H7 (cell line): Measurements from ENCODE around the gene DOCK6. TPM values are rescaled to one million over a fixed set of nuclear protein-coding genes. Genes with fewer than 3 reads are reported as not detected.

Experiments
- DNase-seq: peaks from one replicate; pipeline ENCODE4 v3.0.0; 2012
- H3K27me3 ChIP-seq: 2 replicates; pipeline ENCODE4 v1.6.0; 2011; ENCODE audit warnings: mild to moderate bottlenecking, low read length; ENCODE audit not compliant: control insufficient read depth, insufficient read depth
- H3K36me3 ChIP-seq: replicated peaks from 2 replicates; pipeline ENCODE4 v1.5.1; 2011; ENCODE audit warnings: low read length; ENCODE audit not compliant: control insufficient read depth, insufficient read depth
- H3K4me3 ChIP-seq: 2 replicates; pipeline ENCODE4 v1.5.1; 2011; ENCODE audit warnings: low read depth, mild to moderate bottlenecking, control low read depth, low read length, moderate library complexity; ENCODE audit not compliant: insufficient read depth
- total RNA-seq: library from RNA; depleted of rRNA; stranded (reverse); fragments of >200 nt; shearing (Covaris generic); gene quantifications from 2 replicates; pipeline ENCODE4 v1.2.3, GENCODE V29; 2014

Gene DOCK6
- total RNA-seq, 1 experiment from 2014 or later: 26.9 TPM

GRCh38 chr19:11230621-11231386 lies 31.5 kb downstream of the DOCK6 start:
- Histone ChIP-seq H3K4me3 (no peak overlapping the region), H3K36me3 (peaks cover 12% of the 10 kb centered on the region), H3K27me3 (no peaks in the 10 kb centered on the region)
- DNase-seq: no peak

GRCh38 chr19:11227195-11227886 lies 35.0 kb downstream of the DOCK6 start:
- no peaks in the 10 kb centered on the region for H3K27me3 ChIP-seq
- peak; percentile 97 for DNase-seq

DNA sequence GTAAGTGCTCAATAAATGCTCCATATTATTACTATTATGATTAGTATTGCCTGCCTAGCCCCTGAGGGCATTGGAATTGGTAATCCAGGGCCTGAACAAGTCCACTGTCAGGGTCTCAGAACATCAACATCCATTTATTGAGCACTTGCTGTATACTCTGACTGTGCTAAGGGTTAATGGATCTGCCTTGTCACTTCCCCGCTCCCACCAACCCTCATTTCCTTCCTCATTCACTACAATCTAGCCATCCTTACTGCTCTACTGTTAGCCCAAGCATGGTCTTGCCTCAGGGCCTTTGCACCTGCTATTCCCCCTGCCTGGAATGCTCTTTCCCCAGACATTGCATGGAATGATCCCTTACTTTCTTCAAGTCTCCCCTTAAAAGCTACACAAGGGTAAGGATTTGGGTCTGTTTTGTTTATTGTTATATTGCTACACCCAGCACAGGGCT lies 35.6 kb downstream of the DOCK6 start:
- H3K36me3 ChIP-seq: peaks cover 22% of the 10 kb centered on the region
- no peak overlapping the region for H3K4me3 ChIP-seq
- no peaks in the 10 kb centered on the region for H3K27me3 ChIP-seq
- no peak for DNase-seq

More at GRCh38 chr19:11227195-11227886, 35.0 kb downstream of the DOCK6 start:
- H3K36me3 ChIP-seq: peaks cover 16% of the 10 kb centered on the region
- H3K4me3 ChIP-seq: no peak overlapping the region

- Histone ChIP-seq H3K27me3 (no peaks in the 10 kb centered on the region), H3K4me3 (no peak overlapping the region), H3K36me3 (peaks cover 28% of the 10 kb centered on the region)
- DNase-seq: no peak
These were observed 36.5 kb downstream of the DOCK6 start for GRCh38 chr19:11225815-11226214.

- Histone ChIP-seq H3K4me3 (no peak overlapping the region), H3K27me3 (no peaks in the 10 kb centered on the region), H3K36me3 (peaks cover 28% of the 10 kb centered on the region)
- no peak for DNase-seq
These were observed 37.2 kb downstream of the DOCK6 start for GRCh38 chr19:11225172-11225571.

GRCh38 chr19:11224429-11224828 lies 37.9 kb downstream of the DOCK6 start:
- Histone ChIP-seq H3K27me3 (no peaks in the 10 kb centered on the region), H3K36me3 (peaks cover 28% of the 10 kb centered on the region), H3K4me3 (no peak overlapping the region)
- no peak for DNase-seq

DNA sequence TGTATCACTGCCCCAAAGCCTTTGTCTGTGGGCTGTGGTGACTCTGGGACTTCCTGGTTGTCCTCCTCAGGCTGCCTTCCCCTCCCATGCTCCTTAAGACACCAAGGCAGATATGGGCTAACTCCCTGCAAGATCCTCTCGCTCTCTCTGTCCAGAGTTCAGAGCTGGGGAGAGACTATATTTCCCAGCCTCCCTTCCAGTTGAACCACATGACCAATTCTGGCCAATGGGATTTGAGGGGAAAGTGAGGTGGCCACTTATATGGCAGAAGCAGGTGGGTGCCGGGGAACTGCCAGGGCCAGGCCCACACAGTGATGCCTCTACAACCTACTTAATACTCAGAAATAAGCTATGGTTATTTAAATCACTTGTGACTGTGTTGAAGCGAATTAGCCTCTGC lies 39.1 kb downstream of the DOCK6 start:
- Histone ChIP-seq H3K4me3 (no peak overlapping the region), H3K36me3 (peaks cover 28% of the 10 kb centered on the region), H3K27me3 (no peaks in the 10 kb centered on the region)
- DNase-seq: no peak

DNA sequence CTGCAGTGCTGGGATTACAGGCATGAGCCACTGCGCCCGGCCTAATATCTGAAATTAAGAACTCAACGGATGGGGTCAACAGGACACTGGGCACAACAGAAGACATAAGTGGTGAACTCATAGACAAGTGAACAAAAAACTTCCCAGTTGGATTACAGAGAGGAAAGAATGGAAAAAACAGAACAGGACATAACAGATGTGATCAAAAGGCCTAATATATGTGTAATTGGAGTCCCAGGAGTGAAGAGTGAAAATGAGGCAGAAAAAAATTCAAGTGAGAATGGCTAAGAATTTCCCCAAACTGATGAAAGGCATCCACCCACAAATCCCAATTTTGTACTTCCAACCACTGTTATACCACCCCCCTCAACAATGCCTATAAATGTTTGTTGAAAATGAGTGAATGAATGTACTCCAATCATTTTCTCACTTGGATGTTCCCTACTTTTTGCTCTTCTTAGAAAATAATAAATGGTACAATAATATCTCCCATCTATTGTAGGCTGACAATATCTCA lies 41.2 kb downstream of the DOCK6 start:
- H3K4me3 ChIP-seq: no peak overlapping the region
- no peak for DNase-seq
- peaks cover 26% of the 10 kb centered on the region for H3K36me3 ChIP-seq
- no peaks in the 10 kb centered on the region for H3K27me3 ChIP-seq

DNA sequence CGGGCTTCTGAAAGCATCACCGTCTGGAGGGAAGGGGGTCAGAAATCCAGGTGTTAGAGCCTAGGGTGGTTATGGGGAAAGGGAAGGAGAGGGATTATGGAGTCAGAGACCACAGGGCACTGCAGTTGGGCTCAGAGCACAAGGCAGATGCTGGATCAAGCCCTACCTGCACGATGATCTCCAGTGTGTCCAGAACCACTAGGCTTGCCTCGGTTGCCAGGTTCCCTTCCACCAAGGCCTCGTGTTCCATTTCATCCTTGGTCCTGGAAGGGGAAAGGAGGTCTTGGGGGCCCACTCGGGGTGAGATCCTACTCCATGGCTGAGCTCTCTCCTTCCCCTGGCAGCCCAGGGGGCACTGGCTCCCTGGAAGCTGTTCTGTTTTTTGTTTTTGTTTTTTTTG lies 47.9 kb downstream of the DOCK6 start:
- no peak overlapping the region for H3K4me3 ChIP-seq
- no peaks in the 10 kb centered on the region for H3K27me3 ChIP-seq
- no peak for DNase-seq
- H3K36me3 ChIP-seq: peaks cover 21% of the 10 kb centered on the region

GRCh38 chr19:11210656-11210928 lies 51.7 kb downstream of the DOCK6 start:
- no peak overlapping the region for H3K4me3 ChIP-seq
- DNase-seq: no peak
- H3K27me3 ChIP-seq: no peaks in the 10 kb centered on the region
- H3K36me3 ChIP-seq: peaks cover 18% of the 10 kb centered on the region

GRCh38 chr19:11209839-11210655 lies 52.3 kb downstream of the DOCK6 start:
- no peaks in the 10 kb centered on the region for H3K27me3 ChIP-seq
- DNase-seq: no peak
- no peak overlapping the region for H3K4me3 ChIP-seq
- H3K36me3 ChIP-seq: peaks cover 15% of the 10 kb centered on the region

GRCh38 chr19:11208561-11209471 lies 53.5 kb downstream of the DOCK6 start:
- Histone ChIP-seq H3K36me3 (peaks cover 10% of the 10 kb centered on the region), H3K4me3 (no peak overlapping the region), H3K27me3 (no peaks in the 10 kb centered on the region)
- no peak for DNase-seq

DNA sequence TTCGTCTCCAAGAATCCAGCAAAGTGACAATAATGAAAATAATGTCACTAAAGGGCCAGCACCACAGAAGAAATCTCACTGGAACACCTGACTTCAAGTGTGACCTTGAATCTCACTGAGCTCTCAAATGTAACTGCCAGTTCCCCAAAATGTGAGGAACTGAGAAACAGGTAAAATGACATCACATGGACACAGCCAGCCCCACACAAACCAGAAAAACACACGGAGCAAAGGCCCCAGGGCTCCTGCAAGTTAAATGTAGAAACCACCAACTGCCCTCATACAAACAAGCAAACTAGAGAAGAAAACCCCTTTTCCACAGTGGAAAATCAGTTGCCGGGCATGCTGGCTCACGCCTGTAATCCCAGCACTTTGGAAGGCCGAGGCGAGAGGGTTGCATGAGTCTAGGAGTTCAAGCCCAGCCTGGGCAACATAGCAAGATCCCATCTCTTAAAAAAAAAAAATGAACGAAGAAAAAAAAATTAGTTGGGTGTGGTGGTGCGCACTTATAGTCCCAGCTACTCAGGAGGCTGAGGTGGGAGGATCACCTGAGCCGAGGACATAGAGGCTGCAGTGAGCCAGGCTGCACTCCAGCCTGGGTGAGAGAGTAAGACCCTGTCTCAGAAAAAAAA lies 56.3 kb downstream of the DOCK6 start:
- no peak for DNase-seq
- H3K4me3 ChIP-seq: no peak overlapping the region
- peaks cover 2% of the 10 kb centered on the region for H3K36me3 ChIP-seq
- H3K27me3 ChIP-seq: no peaks in the 10 kb centered on the region
